Mononuclear cell (primary cell): Measurements from ENCODE around the gene PRKAR2B. TPM values are rescaled to one million over a fixed set of nuclear protein-coding genes. Genes with fewer than 3 reads are reported as not detected.
"Not testable (repeated sequence)": the region's sequence is repeated elsewhere in the genome, so short reads cannot be mapped to it uniquely, and the experiment has no call there.

Experiments used
- H3K27me3 ChIP-seq: 2 replicates; pipeline ENCODE4 v1.6.0; 2011; ENCODE audit warnings: low read length, control low read depth; ENCODE audit not compliant: insufficient read depth
- H3K4me1 ChIP-seq: 2 replicates; pipeline ENCODE4 v1.5.1; 2011; ENCODE audit warnings: mild to moderate bottlenecking, low read length, control low read depth; ENCODE audit not compliant: insufficient read depth
- H3K4me3 ChIP-seq: 2 replicates; pipeline ENCODE4 v1.5.1; 2011; ENCODE audit warnings: mild to moderate bottlenecking, low read length, moderate library complexity
- H3K9me3 ChIP-seq: 2 replicates; pipeline ENCODE4 v1.5.1; 2011; ENCODE audit warnings: low read depth, mild to moderate bottlenecking, control low read depth, low read length
- total RNA-seq: library from RNA; depleted of rRNA; stranded (reverse); fragments of >200 nt; gene quantifications from one replicate; pipeline ENCODE4 v1.2.3, GENCODE V29; 2012

The PRKAR2B gene
- total RNA-seq, 1 donor = 62.1 TPM

DNA sequence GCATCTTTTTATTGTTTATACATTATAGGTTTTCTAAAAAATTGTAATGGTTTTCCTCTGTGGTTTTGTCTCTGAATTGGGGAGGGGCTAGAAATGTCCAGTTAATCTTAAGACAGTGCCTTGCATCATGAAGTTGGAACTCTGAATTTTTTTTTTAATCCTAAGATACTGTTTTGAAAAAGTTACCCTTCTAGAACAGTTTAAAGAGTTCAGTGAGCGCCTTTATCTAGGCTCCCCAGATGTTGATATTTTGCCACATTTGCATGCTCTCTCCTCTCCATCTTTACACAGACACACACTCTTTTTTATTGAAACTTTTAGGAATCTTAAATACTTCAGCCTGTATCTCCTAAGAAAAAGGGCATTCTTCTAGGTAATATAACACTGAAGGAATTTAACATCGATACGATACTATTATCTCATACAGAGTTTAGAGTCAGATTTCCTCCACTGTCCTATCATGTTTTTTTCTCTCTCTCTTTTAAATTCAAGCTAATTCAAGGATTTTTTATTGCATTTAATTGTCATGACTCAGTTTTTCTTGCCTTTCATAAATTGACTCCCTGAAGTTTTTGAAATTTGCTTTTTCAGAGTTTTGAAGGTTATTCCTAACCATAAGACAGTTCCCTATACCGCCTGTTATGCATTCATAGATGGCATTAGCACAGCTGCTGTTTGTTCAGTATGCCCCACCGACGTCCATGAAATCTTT lies 31.5 kb downstream of the PRKAR2B start:
- Histone ChIP-seq H3K9me3 (no peaks in the 10 kb centered on the region), H3K4me3 (no peak overlapping the region), H3K27me3 (no peaks in the 10 kb centered on the region), H3K4me1 (no peaks in the 10 kb centered on the region)

- no peaks in the 10 kb centered on the region for H3K9me3 ChIP-seq
- H3K4me1 ChIP-seq = no peaks in the 10 kb centered on the region
- H3K4me3 ChIP-seq = no peak overlapping the region
- no peaks in the 10 kb centered on the region for H3K27me3 ChIP-seq
Observed at GRCh38 chr7:107076781-107077698, 32.5 kb downstream of the PRKAR2B start.

DNA sequence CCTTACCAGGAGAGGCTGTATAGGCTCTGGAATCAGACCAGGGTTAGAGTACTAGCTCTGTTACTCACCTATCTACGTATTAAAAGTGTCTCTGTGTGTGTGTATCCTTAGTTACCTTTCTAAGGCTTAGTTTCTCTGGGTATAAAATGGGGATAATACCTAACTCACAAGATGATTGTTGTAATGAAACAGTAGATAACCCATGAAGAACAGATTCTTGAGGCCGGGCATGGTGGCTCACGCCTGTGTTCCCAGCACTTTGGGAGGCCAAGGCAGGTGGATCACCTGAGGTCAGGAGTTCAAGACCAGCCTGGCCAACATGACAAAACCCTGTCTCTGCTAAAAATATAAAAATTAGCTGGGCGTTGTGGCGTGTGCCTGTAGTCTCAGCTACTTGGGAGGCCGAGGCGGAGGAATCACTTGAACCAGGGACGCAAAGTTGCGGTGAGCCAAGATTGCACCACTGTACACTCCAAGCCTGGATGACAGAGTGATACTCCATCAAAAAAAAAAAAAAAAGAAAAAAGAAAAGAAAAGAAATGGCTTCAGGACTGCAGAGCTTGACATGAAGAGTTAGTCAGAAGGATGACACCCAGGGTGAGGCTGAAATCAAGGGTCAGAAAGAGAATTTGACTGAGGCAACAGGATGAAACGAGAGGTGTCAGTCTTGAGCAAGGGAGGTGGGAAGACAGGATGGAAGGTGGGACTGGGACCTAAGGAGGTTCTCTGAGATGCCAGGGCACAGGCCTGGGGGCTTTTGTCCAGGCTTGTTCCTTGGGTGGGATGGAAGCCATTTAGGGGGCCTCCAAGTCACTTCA lies 33.4 kb downstream of the PRKAR2B start:
- no peaks in the 10 kb centered on the region for H3K27me3 ChIP-seq
- no peaks in the 10 kb centered on the region for H3K4me1 ChIP-seq
- no peaks in the 10 kb centered on the region for H3K9me3 ChIP-seq
- H3K4me3 ChIP-seq = no peak overlapping the region

DNA sequence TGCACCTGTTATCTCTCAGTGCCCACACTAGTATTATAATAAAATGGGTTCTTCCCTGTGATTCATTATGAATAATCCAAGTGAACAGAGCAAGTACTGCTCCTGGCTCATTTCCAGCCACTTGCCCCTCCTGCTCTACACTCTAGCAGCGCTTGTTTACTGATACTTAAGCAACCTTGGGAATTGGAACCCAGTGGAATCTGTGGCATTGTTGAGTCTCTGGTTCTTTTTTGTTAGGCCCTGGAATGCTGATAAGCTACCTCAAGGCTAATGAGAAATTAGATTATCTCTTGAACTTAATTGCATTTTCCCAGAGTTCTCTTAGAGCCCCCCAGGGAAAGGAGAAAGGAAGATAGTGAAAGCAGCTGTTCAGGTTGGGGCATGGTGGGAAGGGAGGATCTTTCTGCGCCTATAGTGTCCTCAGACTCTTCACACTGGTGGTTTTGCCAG lies 34.0 kb downstream of the PRKAR2B start:
- H3K4me3 ChIP-seq = no peak overlapping the region
- H3K27me3 ChIP-seq = no peaks in the 10 kb centered on the region
- no peaks in the 10 kb centered on the region for H3K4me1 ChIP-seq
- H3K9me3 ChIP-seq = no peaks in the 10 kb centered on the region

- no peaks in the 10 kb centered on the region for H3K27me3 ChIP-seq
- no peaks in the 10 kb centered on the region for H3K9me3 ChIP-seq
- no peaks in the 10 kb centered on the region for H3K4me1 ChIP-seq
- no peak overlapping the region for H3K4me3 ChIP-seq
Observed at GRCh38 chr7:107079212-107079940, 34.9 kb downstream of the PRKAR2B start.

DNA sequence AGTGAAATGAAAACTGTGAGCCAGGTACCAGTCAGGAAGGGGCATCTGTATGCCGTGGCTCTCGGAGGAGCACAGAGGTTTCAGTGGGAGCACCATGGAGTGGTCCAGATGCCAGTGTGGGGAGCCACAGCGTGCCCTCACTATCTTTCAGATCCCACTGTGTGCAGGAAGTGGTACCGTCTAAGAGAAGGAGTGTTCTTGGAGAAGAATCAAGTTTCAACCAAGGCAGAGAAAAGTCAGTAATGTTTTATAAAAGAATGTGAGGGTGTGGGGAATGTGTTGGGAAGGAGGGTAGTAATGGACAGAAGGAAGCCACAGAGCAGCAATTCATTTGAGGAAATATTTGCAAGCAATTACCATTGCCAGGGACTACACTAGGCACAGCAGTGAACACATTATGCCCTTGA lies 35.6 kb downstream of the PRKAR2B start:
- Histone ChIP-seq H3K4me1 (no peaks in the 10 kb centered on the region), H3K4me3 (no peak overlapping the region), H3K27me3 (no peaks in the 10 kb centered on the region), H3K9me3 (no peaks in the 10 kb centered on the region)

- H3K4me1 ChIP-seq = no peaks in the 10 kb centered on the region
- no peak overlapping the region for H3K4me3 ChIP-seq
- no peaks in the 10 kb centered on the region for H3K9me3 ChIP-seq
- no peaks in the 10 kb centered on the region for H3K27me3 ChIP-seq
Observed at GRCh38 chr7:107080533-107080932, 36.0 kb downstream of the PRKAR2B start.

GRCh38 chr7:107085180-107085579 lies 40.7 kb downstream of the PRKAR2B start:
- H3K4me3 ChIP-seq = no peak overlapping the region
- H3K9me3 ChIP-seq = no peaks in the 10 kb centered on the region
- no peaks in the 10 kb centered on the region for H3K4me1 ChIP-seq
- no peaks in the 10 kb centered on the region for H3K27me3 ChIP-seq

DNA sequence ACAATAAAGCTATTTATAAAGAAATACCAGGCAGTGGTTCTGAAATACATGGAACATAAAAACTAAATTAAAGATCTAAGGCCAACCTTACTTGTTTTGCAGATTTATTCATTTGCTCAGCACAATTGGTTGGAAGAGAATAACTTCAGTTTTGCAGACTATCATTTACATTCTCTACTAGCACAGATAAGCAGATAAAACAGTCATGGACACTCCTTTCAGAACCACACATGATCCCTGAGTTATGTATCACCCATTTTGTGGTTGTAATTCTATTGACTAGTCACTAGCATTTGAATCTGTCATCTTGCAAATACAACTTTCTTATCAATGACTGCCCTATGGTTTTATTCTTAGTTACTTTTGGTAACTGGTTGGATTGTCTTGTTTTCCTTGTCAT lies 45.1 kb downstream of the PRKAR2B start:
- Histone ChIP-seq H3K4me1 (no peaks in the 10 kb centered on the region), H3K9me3 (no peaks in the 10 kb centered on the region), H3K27me3 (no peaks in the 10 kb centered on the region), H3K4me3 (no peak overlapping the region)

DNA sequence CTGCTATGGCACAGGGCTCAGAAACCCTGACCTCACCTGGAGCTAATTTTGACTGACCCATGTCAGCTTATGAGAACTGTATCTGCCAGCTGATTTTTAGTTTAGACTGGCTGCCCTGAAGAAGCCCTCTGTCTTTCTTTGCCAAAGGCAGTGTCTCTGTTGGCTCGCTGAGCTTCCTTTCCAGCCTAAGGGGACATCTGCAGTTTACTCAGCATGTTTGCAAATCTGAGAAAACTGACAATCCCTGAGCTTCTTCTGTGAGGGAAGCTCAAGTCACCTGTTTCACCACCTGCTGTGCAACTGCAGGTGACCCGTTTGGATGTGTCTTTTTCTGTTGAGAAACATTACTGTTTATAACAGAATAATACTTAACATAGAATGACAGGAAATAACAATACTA lies 46.0 kb downstream of the PRKAR2B start:
- Histone ChIP-seq H3K4me1 (no peaks in the 10 kb centered on the region), H3K9me3 (no peaks in the 10 kb centered on the region), H3K4me3 (no peak overlapping the region), H3K27me3 (no peaks in the 10 kb centered on the region)

- no peaks in the 10 kb centered on the region for H3K4me1 ChIP-seq
- no peaks in the 10 kb centered on the region for H3K9me3 ChIP-seq
- H3K27me3 ChIP-seq = no peaks in the 10 kb centered on the region
Observed at GRCh38 chr7:107091306-107091705, 46.8 kb downstream of the PRKAR2B start.

DNA sequence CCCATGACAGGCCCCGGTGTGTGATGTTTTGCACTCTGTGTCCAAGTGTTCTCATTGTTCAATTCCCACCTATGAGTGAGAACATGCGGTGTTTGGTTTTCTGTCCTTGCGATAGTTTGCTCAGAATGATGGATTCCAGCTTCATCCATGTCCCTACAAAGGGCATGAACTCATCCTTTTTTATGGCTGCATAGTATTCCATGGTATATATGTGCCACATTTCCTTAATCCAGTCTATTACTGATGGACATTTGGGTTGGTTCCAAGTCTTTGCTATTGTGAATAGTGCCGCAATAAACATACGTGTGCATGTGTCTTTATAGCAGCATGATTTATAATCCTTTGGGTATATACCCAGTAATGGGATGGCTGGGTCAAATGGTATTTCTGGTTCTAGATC lies 49.2 kb downstream of the PRKAR2B start:
- H3K4me1 ChIP-seq, H3K4me3 ChIP-seq, H3K27me3 ChIP-seq, H3K9me3 ChIP-seq: not testable (repeated sequence)

More at GRCh38 chr7:107091306-107091705, 46.8 kb downstream of the PRKAR2B start:
- no peak overlapping the region for H3K4me3 ChIP-seq

DNA sequence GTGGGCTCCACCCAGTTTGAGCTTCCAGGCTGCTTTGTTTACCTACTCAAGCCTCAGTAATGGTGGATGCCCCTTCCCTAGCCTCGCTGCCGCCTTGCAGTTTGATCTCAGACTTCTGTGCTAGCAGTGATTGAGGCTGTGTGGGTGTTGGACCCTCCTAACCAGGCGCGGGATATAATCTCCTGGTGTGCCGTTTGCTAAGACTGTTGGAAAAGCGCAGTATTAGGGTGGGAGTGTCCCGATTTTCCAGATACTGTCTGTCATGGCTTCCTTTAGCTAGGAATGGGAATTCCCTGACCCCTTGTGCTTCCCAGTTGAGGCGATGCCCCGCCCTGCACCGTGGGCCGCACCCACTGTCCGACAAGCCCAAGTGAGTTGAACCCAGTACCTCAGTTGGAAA lies 54.6 kb downstream of the PRKAR2B start:
- not testable (repeated sequence) for H3K4me3 ChIP-seq, H3K27me3 ChIP-seq, H3K9me3 ChIP-seq, H3K4me1 ChIP-seq

DNA sequence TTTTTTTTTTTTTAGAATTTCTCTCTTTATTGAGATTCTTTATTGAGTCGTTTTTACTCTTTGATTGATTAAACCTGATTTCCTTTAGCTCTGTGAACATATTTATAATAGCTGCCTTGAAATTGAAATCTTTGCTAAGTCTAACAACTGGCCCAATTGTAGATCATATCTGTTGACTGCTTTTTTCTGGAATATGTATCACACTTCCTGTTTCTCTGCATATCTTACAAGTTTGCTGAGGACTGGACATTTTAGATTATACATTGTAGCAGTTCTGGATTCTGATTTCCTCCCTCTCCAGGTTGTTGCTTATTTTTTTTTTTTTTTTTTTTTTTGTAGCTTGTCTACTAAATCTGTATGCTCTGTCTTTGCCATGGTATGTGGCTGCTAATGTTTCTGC lies 56.3 kb downstream of the PRKAR2B start:
- Histone ChIP-seq H3K9me3 (no peaks in the 10 kb centered on the region), H3K4me1 (peaks cover 9% of the 10 kb centered on the region), H3K27me3 (no peaks in the 10 kb centered on the region), H3K4me3 (no peak overlapping the region)
